Measurements from ENCODE around the gene GNB3.

Gene GNB3

GRCh38 chr12:6840761-6841515 lies at the start of gene GNB3:
Gene GNB3, plus strand, starts transcription at chr12:6840925. Its CDS starts 363 bp downstream, at chr12:6841288.
- H3K27me3 ChIP-seq (ENCODE audit: control insufficient read depth, insufficient read depth, low read length) = no peaks in the 10 kb centered on the region
- H3K4me3 ChIP-seq (ENCODE audit: low read length) = no peak within 1 kb of the TSS
- H3K9me3 ChIP-seq (ENCODE audit: control insufficient read depth, low read depth, low read length) = no peaks in the 10 kb centered on the region
- H3K27ac ChIP-seq (ENCODE audit: low read length) = no peak within 1 kb of the TSS
- no peaks in the 10 kb centered on the region for H3K4me1 ChIP-seq (ENCODE audit: control insufficient read depth, low read depth, low read length)
- H3K9ac ChIP-seq (ENCODE audit: low read length) = no peak within 1 kb of the TSS
- H3K36me3 ChIP-seq (ENCODE audit: control insufficient read depth, low read depth, low read length) = peaks cover 61% of the 10 kb centered on the region

GRCh38 chr12:6791931-6792520 lies 48.7 kb upstream of the GNB3 start:
- H3K9ac ChIP-seq (ENCODE audit: low read length) = no peak overlapping the region
- no peak overlapping the region for H3K4me3 ChIP-seq (ENCODE audit: low read length)
- no peaks in the 10 kb centered on the region for H3K9me3 ChIP-seq (ENCODE audit: control insufficient read depth, low read depth, low read length)
- peaks cover 6% of the 10 kb centered on the region for H3K4me1 ChIP-seq (ENCODE audit: control insufficient read depth, low read depth, low read length)
- no peaks in the 10 kb centered on the region for H3K36me3 ChIP-seq (ENCODE audit: control insufficient read depth, low read depth, low read length)
- H3K27me3 ChIP-seq (ENCODE audit: control insufficient read depth, insufficient read depth, low read length) = peaks cover 7% of the 10 kb centered on the region
- no peak overlapping the region for H3K27ac ChIP-seq (ENCODE audit: low read length)

- H3K9me3 ChIP-seq (ENCODE audit: control insufficient read depth, low read depth, low read length) = no peaks in the 10 kb centered on the region
- H3K27me3 ChIP-seq (ENCODE audit: control insufficient read depth, insufficient read depth, low read length) = peaks cover 7% of the 10 kb centered on the region
- H3K9ac ChIP-seq (ENCODE audit: low read length) = no peak overlapping the region
- no peak overlapping the region for H3K27ac ChIP-seq (ENCODE audit: low read length)
- peaks cover 2% of the 10 kb centered on the region for H3K4me1 ChIP-seq (ENCODE audit: control insufficient read depth, low read depth, low read length)
- H3K36me3 ChIP-seq (ENCODE audit: control insufficient read depth, low read depth, low read length) = no peaks in the 10 kb centered on the region
- no peak overlapping the region for H3K4me3 ChIP-seq (ENCODE audit: low read length)
Measured at GRCh38 chr12:6792522-6793201, 48.1 kb upstream of the GNB3 start.

GRCh38 chr12:6795088-6795487 lies 45.6 kb upstream of the GNB3 start:
- H3K27me3 ChIP-seq (ENCODE audit: control insufficient read depth, insufficient read depth, low read length) = peaks cover 7% of the 10 kb centered on the region
- no peak overlapping the region for H3K27ac ChIP-seq (ENCODE audit: low read length)
- H3K9ac ChIP-seq (ENCODE audit: low read length) = no peak overlapping the region
- no peaks in the 10 kb centered on the region for H3K9me3 ChIP-seq (ENCODE audit: control insufficient read depth, low read depth, low read length)
- no peak overlapping the region for H3K4me3 ChIP-seq (ENCODE audit: low read length)
- H3K4me1 ChIP-seq (ENCODE audit: control insufficient read depth, low read depth, low read length) = peaks cover 2% of the 10 kb centered on the region
- no peaks in the 10 kb centered on the region for H3K36me3 ChIP-seq (ENCODE audit: control insufficient read depth, low read depth, low read length)

GRCh38 chr12:6796576-6796975 lies 44.1 kb upstream of the GNB3 start:
- H3K27me3 ChIP-seq (ENCODE audit: control insufficient read depth, insufficient read depth, low read length) = peaks cover 7% of the 10 kb centered on the region
- no peaks in the 10 kb centered on the region for H3K36me3 ChIP-seq (ENCODE audit: control insufficient read depth, low read depth, low read length)
- peaks cover 2% of the 10 kb centered on the region for H3K4me1 ChIP-seq (ENCODE audit: control insufficient read depth, low read depth, low read length)
- no peak overlapping the region for H3K4me3 ChIP-seq (ENCODE audit: low read length)
- no peaks in the 10 kb centered on the region for H3K9me3 ChIP-seq (ENCODE audit: control insufficient read depth, low read depth, low read length)
- H3K27ac ChIP-seq (ENCODE audit: low read length) = no peak overlapping the region
- no peak overlapping the region for H3K9ac ChIP-seq (ENCODE audit: low read length)

GRCh38 chr12:6799147-6799546 lies 41.6 kb upstream of the GNB3 start:
- H3K9me3 ChIP-seq (ENCODE audit: control insufficient read depth, low read depth, low read length) = no peaks in the 10 kb centered on the region
- H3K27me3 ChIP-seq (ENCODE audit: control insufficient read depth, insufficient read depth, low read length) = no peaks in the 10 kb centered on the region
- no peak overlapping the region for H3K9ac ChIP-seq (ENCODE audit: low read length)
- H3K4me3 ChIP-seq (ENCODE audit: low read length) = no peak overlapping the region
- H3K36me3 ChIP-seq (ENCODE audit: control insufficient read depth, low read depth, low read length) = no peaks in the 10 kb centered on the region
- H3K27ac ChIP-seq (ENCODE audit: low read length) = no peak overlapping the region
- no peaks in the 10 kb centered on the region for H3K4me1 ChIP-seq (ENCODE audit: control insufficient read depth, low read depth, low read length)

GRCh38 chr12:6807170-6807569 lies 33.6 kb upstream of the GNB3 start:
- H3K27ac ChIP-seq (ENCODE audit: low read length) = no peak overlapping the region
- H3K9me3 ChIP-seq (ENCODE audit: control insufficient read depth, low read depth, low read length) = no peaks in the 10 kb centered on the region
- H3K4me1 ChIP-seq (ENCODE audit: control insufficient read depth, low read depth, low read length) = peaks cover 9% of the 10 kb centered on the region
- no peaks in the 10 kb centered on the region for H3K27me3 ChIP-seq (ENCODE audit: control insufficient read depth, insufficient read depth, low read length)
- no peaks in the 10 kb centered on the region for H3K36me3 ChIP-seq (ENCODE audit: control insufficient read depth, low read depth, low read length)
- no peak overlapping the region for H3K4me3 ChIP-seq (ENCODE audit: low read length)
- no peak overlapping the region for H3K9ac ChIP-seq (ENCODE audit: low read length)

GRCh38 chr12:6809056-6809455 lies 31.7 kb upstream of the GNB3 start:
- Histone ChIP-seq H3K36me3 (ENCODE audit: control insufficient read depth, low read depth, low read length) (no peaks in the 10 kb centered on the region), H3K4me3 (ENCODE audit: low read length) (no peak overlapping the region), H3K27ac (ENCODE audit: low read length) (no peak overlapping the region), H3K4me1 (ENCODE audit: control insufficient read depth, low read depth, low read length) (peaks cover 9% of the 10 kb centered on the region), H3K9ac (ENCODE audit: low read length) (no peak overlapping the region), H3K9me3 (ENCODE audit: control insufficient read depth, low read depth, low read length) (no peaks in the 10 kb centered on the region), H3K27me3 (ENCODE audit: control insufficient read depth, insufficient read depth, low read length) (no peaks in the 10 kb centered on the region)

GRCh38 chr12:6810758-6811157 lies 30.0 kb upstream of the GNB3 start:
- Histone ChIP-seq H3K27me3 (ENCODE audit: control insufficient read depth, insufficient read depth, low read length) (no peaks in the 10 kb centered on the region), H3K9me3 (ENCODE audit: control insufficient read depth, low read depth, low read length) (no peaks in the 10 kb centered on the region), H3K27ac (ENCODE audit: low read length) (no peak overlapping the region), H3K4me3 (ENCODE audit: low read length) (no peak overlapping the region), H3K4me1 (ENCODE audit: control insufficient read depth, low read depth, low read length) (peaks cover 9% of the 10 kb centered on the region), H3K36me3 (ENCODE audit: control insufficient read depth, low read depth, low read length) (no peaks in the 10 kb centered on the region), H3K9ac (ENCODE audit: low read length) (no peak overlapping the region)

- Histone ChIP-seq H3K4me3 (ENCODE audit: low read length) (no peak overlapping the region), H3K27ac (ENCODE audit: low read length) (no peak overlapping the region), H3K9ac (ENCODE audit: low read length) (no peak overlapping the region), H3K36me3 (ENCODE audit: control insufficient read depth, low read depth, low read length) (no peaks in the 10 kb centered on the region), H3K4me1 (ENCODE audit: control insufficient read depth, low read depth, low read length) (peaks cover 16% of the 10 kb centered on the region), H3K27me3 (ENCODE audit: control insufficient read depth, insufficient read depth, low read length) (no peaks in the 10 kb centered on the region), H3K9me3 (ENCODE audit: control insufficient read depth, low read depth, low read length) (no peaks in the 10 kb centered on the region)
Measured at GRCh38 chr12:6813363-6813762, 27.4 kb upstream of the GNB3 start.

GRCh38 chr12:6816598-6816997 lies 24.1 kb upstream of the GNB3 start:
- Histone ChIP-seq H3K4me3 (ENCODE audit: low read length) (no peak overlapping the region), H3K9ac (ENCODE audit: low read length) (no peak overlapping the region), H3K36me3 (ENCODE audit: control insufficient read depth, low read depth, low read length) (no peaks in the 10 kb centered on the region), H3K4me1 (ENCODE audit: control insufficient read depth, low read depth, low read length) (peaks cover 22% of the 10 kb centered on the region), H3K27me3 (ENCODE audit: control insufficient read depth, insufficient read depth, low read length) (no peaks in the 10 kb centered on the region), H3K9me3 (ENCODE audit: control insufficient read depth, low read depth, low read length) (no peaks in the 10 kb centered on the region), H3K27ac (ENCODE audit: low read length) (no peak overlapping the region)

All from iPS-18a (cell line).